Type B pancreatic cell (in vitro differentiated cells): ENCODE measurements around the gene ADGRB3. TPM values are rescaled to one million over a fixed set of nuclear protein-coding genes. Genes with fewer than 3 reads are reported as not detected.

Experiments
- DNase-seq: peaks from one replicate; pipeline ENCODE4 v3.0.0; 2021; ENCODE audit warnings: mixed read lengths; ENCODE audit not compliant: unreplicated experiment; ENCODE audit errors: extremely low spot score
- H3K27ac Mint-ChIP-seq: 2 replicates; pipeline ENCODE4 v1.8.0; 2021; ENCODE audit warnings: mild to moderate bottlenecking, mixed read lengths
- H3K27me3 Mint-ChIP-seq: 2 replicates; pipeline ENCODE4 v1.8.0; 2021; ENCODE audit warnings: mixed read lengths
- H3K36me3 Mint-ChIP-seq: 2 replicates; pipeline ENCODE4 v1.8.0; 2021; ENCODE audit warnings: mixed read lengths
- H3K4me1 Mint-ChIP-seq: one replicate; pipeline ENCODE4 v1.8.0; 2021; ENCODE audit warnings: mixed read lengths; ENCODE audit not compliant: unreplicated experiment
- H3K4me3 Mint-ChIP-seq: 2 replicates; pipeline ENCODE4 v1.8.0; 2021; ENCODE audit warnings: mild to moderate bottlenecking, mixed read lengths
- H3K9me3 Mint-ChIP-seq: 2 replicates; pipeline ENCODE4 v1.8.0; 2021; ENCODE audit warnings: mixed read lengths
- CTCF ChIP-seq: fragments of 200-600 bp; sonication (generic); conservative IDR thresholded peaks from 2 replicates; pipeline ENCODE4 v1.5.0; 2021; ENCODE audit warnings: antibody characterized with exemption, mild to moderate bottlenecking
- total RNA-seq: library from RNA; stranded (reverse); gene quantifications from 2 replicates; pipeline ENCODE4 v1.2.1, GENCODE V29; 2021; ENCODE audit warnings: low replicate concordance

The ADGRB3 gene
- total RNA-seq, 1 donor from 2014 or later = 2.0 TPM

GRCh38 chr6:68728159-68728979 is 93.3 kb downstream of the ADGRB3 start:
- Mint-ChIP-seq H3K27me3 (no peaks in the 10 kb centered on the region), H3K4me3 (no peak overlapping the region)
- no peak for DNase-seq

DNA sequence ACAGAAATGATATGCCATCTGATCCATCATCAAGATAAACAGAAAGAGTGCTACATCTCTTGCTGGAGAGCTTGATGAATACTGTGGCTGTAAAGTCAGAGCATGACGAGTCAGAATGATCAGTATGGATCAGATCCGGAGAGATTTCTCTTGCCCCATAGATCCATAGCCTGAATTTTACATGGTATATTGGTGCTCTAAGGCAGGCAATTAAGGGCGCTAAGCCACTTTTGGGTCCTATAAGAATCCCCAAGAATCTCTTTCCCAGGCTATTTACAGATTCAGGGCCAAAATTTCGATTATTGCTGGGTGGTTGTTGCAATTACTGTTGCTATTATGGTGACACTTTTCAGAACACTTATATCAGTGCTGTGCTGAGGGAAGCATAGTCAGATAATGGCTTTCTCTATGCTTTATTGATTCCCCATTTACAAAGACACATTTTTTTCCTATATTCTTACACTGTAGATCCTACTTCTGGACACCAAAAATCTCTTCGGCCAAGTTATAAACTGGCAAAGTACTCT is 94.4 kb downstream of the ADGRB3 start:
- no peaks in the 10 kb centered on the region for H3K36me3 Mint-ChIP-seq
- H3K9me3 Mint-ChIP-seq = no peaks in the 10 kb centered on the region
- DNase-seq = no peak
- H3K4me3 Mint-ChIP-seq = no peak overlapping the region
- TF ChIP-seq CTCF = no peak
- no peak overlapping the region for H3K27ac Mint-ChIP-seq
- H3K27me3 Mint-ChIP-seq = no peaks in the 10 kb centered on the region
- peaks cover 11% of the 10 kb centered on the region for H3K4me1 Mint-ChIP-seq

More at GRCh38 chr6:68728159-68728979, 93.3 kb downstream of the ADGRB3 start:
- H3K4me1 Mint-ChIP-seq = peaks cover 11% of the 10 kb centered on the region
- no peaks in the 10 kb centered on the region for H3K36me3 Mint-ChIP-seq
- TF ChIP-seq CTCF = no peak
- no peak overlapping the region for H3K27ac Mint-ChIP-seq
- no peaks in the 10 kb centered on the region for H3K9me3 Mint-ChIP-seq

DNA sequence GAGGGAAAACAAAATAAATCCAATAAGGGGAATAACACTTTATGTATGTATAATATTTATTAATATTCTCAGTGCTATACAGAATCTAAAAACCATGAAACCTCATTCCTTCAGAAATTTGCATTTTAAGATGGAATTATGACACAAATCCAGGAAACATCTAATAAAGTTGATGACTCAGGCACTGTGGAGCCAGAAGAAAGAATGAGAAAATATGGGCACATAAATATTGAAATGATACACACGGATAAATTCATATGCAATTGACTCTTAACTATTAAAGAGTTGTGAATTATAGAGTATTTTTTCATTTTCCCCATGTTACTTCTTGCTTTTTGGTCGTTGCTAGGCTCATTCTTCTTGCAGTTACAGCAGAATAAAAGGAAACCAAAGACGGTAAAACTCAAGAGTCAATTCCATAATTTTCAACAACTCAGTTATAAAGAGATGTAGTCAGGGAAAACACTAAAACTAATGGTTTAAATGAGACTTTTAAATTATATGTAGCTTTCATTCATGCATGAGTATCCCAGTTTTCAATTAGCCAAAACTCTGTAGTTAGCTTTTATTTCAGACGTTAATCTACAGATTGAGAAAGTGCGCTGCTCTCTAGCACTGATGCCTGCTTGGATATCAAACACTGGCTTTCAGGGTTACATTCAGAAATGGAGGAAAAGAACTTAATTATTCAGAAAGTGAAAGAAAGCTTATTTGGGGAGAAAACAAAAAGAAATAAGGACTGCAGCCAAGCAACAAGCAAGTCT is 95.4 kb downstream of the ADGRB3 start:
- no peak for DNase-seq
- no peaks in the 10 kb centered on the region for H3K36me3 Mint-ChIP-seq
- no peaks in the 10 kb centered on the region for H3K9me3 Mint-ChIP-seq
- TF ChIP-seq CTCF = no peak
- no peak overlapping the region for H3K4me3 Mint-ChIP-seq
- H3K27me3 Mint-ChIP-seq = no peaks in the 10 kb centered on the region
- H3K4me1 Mint-ChIP-seq = peaks cover 8% of the 10 kb centered on the region
- no peak overlapping the region for H3K27ac Mint-ChIP-seq

DNA sequence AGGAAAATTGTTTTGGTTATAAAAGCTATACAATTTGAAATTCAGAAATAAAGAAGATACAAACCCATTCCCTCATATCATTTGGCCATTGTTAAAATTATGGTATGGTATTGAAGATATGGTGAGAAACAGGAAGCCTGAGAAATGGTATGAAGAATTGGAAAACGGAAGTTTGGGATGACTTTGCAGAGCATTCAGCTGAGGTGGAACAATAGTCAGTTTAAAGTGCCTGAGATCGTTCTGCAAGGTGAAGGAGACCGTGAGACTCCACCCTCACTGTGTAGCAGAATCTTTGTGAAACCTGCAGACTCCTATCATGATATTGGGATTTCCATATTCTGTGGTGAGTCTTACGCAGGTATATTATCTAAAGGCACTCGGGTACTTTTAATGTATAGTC is 97.3 kb downstream of the ADGRB3 start:
- Mint-ChIP-seq H3K4me1 (no peaks in the 10 kb centered on the region), H3K36me3 (no peaks in the 10 kb centered on the region), H3K9me3 (no peaks in the 10 kb centered on the region), H3K27ac (no peak overlapping the region), H3K27me3 (no peaks in the 10 kb centered on the region), H3K4me3 (no peak overlapping the region)
- TF ChIP-seq CTCF = no peak
- DNase-seq = no peak

DNA sequence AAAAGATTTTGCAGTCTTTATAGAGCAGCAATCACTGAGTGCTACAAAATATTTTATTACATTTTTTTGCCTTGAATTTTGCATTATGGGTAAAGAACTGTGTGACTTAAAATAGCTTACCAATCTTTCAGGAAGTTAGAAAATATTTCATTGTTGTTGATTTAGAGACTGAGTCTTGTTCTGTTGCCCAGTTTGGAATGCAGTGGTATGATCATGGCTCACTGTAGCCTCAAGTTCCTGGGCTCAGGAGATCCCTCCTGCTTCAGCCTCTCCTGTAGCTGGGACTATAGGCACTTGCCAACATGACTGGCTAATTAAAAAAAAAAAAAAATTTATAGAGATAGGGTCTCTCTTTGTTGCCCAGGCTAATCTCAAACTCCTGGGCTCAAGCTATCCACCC is 100.8 kb downstream of the ADGRB3 start:
- no peaks in the 10 kb centered on the region for H3K36me3 Mint-ChIP-seq
- H3K4me3 Mint-ChIP-seq = no peak overlapping the region
- peaks cover 3% of the 10 kb centered on the region for H3K4me1 Mint-ChIP-seq
- no peak for TF ChIP-seq CTCF
- H3K27me3 Mint-ChIP-seq = no peaks in the 10 kb centered on the region
- no peaks in the 10 kb centered on the region for H3K9me3 Mint-ChIP-seq
- H3K27ac Mint-ChIP-seq = no peak overlapping the region
- no peak for DNase-seq
